H1 (cell line): ENCODE measurements around the gene VEGFD. TPM values are rescaled to one million over a fixed set of nuclear protein-coding genes. Genes with fewer than 3 reads are reported as not detected.

Experiments
- CTCF ChIA-PET: fragments of 300-600 bp; sonication (Branson Sonifier 250); formaldehyde crosslinking; loops from one replicate; lab custom pipeline; 2021; ENCODE audit not compliant: partially characterized antibody; lab: Charles Lee
- POLR2A ChIA-PET: fragments of 300-600 bp; sonication (Branson Sonifier 250); formaldehyde crosslinking; loops from one replicate; lab custom pipeline; 2021; ENCODE audit warnings: inconsistent platforms; ENCODE audit not compliant: partially characterized antibody; lab: Charles Lee
- DNase-seq, 2 experiments: peaks; one replicate each; pipeline versions ENCODE4 v3.0.0 to v3.0.0-alpha.2; 2010 to 2022; ENCODE audit warnings: low spot score in 2 of 2, low read depth in 1 of 2, mixed read lengths in 1 of 2
- FAIRE-seq: peaks from 2 replicates; lab custom pipeline; 2011; peaks lifted over from hg19 to GRCh38; lab: Jason Lieb, UNC
- H2AFZ ChIP-seq: 2 replicates; pipeline ENCODE4 v1.8.1; 2012; ENCODE audit warnings: low read length, inconsistent platforms
- H2AK5ac ChIP-seq: 2 replicates; pipeline ENCODE4 v1.6.1; 2013; ENCODE audit warnings: low read depth, low read length
- H2BK120ac ChIP-seq: replicated peaks from 2 replicates; pipeline ENCODE3; 2013; ENCODE audit warnings: low read depth, low read length, inconsistent platforms
- H2BK12ac ChIP-seq: 2 replicates; pipeline ENCODE4 v1.6.1; 2013; ENCODE audit warnings: low read depth, low read length
- H2BK15ac ChIP-seq: 2 replicates; pipeline ENCODE4 v1.6.1; 2013; ENCODE audit warnings: low read length
- H2BK20ac ChIP-seq: 2 replicates; pipeline ENCODE4 v1.6.1; 2013; ENCODE audit warnings: low read length
- H2BK5ac ChIP-seq: 2 replicates; pipeline ENCODE4 v1.6.1; 2013; ENCODE audit warnings: low read depth, low read length
- H3K14ac ChIP-seq: 2 replicates; pipeline ENCODE4 v1.6.1; 2013; ENCODE audit warnings: inconsistent platforms; ENCODE audit not compliant: insufficient read length
- H3K18ac ChIP-seq: 2 replicates; pipeline ENCODE4 v1.6.1; 2013; ENCODE audit warnings: low read length; ENCODE audit errors: extremely low read depth
- H3K23ac ChIP-seq: 2 replicates; pipeline ENCODE4 v1.6.1; 2013; ENCODE audit warnings: inconsistent platforms; ENCODE audit not compliant: insufficient read length
- H3K23me2 ChIP-seq: 2 replicates; pipeline ENCODE4 v1.6.1; 2013; ENCODE audit warnings: low read depth, low read length
- H3K27ac ChIP-seq: 2 replicates; pipeline ENCODE4 v1.6.1; 2011; ENCODE audit warnings: low read depth, low read length, inconsistent platforms
- H3K27me3 ChIP-seq, 4 experiments: replicated peaks in 1 of 4; 1 replicate in 1 of 4; 2 replicates in 3 of 4; pipeline versions ENCODE4 v1.6.1 to v1.8.1; 2011 to 2013; ENCODE audit warnings: low read length in 3 of 4, mild to moderate bottlenecking in 3 of 4, inconsistent platforms in 2 of 4, mixed read lengths in 2 of 4, moderate library complexity in 1 of 4; ENCODE audit not compliant: control insufficient read depth in 3 of 4, insufficient read depth in 3 of 4; ENCODE audit errors: extremely low read depth in 1 of 4
- H3K36me3 ChIP-seq, 4 experiments: 2 replicates each; pipeline versions ENCODE4 v1.6.1 to v1.8.1; 2011 to 2013; ENCODE audit warnings: mild to moderate bottlenecking in 4 of 4, low read length in 3 of 4, moderate library complexity in 2 of 4, control low read depth in 1 of 4, inconsistent platforms in 1 of 4; ENCODE audit not compliant: insufficient read depth in 4 of 4, control insufficient read depth in 2 of 4
- H3K4ac ChIP-seq: replicated peaks from 2 replicates; pipeline ENCODE3; 2013; ENCODE audit warnings: low read length, low read depth, mixed read lengths, inconsistent platforms; ENCODE audit not compliant: insufficient read length
- H3K4me1 ChIP-seq, 4 experiments: replicated peaks in 1 of 4; 1 replicate in 1 of 4; 2 replicates in 3 of 4; pipeline versions ENCODE4 v1.6.1 to v1.8.1; 2011 to 2013; ENCODE audit warnings: low read length in 3 of 4, inconsistent platforms in 2 of 4, mixed read lengths in 1 of 4; ENCODE audit not compliant: insufficient read depth in 4 of 4, control insufficient read depth in 3 of 4
- H3K4me2 ChIP-seq, 2 experiments: 2 replicates each; pipeline versions ENCODE4 v1.6.1 to v1.8.1; 2011 to 2013; ENCODE audit warnings: low read depth in 2 of 2, low read length in 2 of 2, control low read depth in 1 of 2, inconsistent platforms in 1 of 2, mild to moderate bottlenecking in 1 of 2; ENCODE audit not compliant: insufficient read depth in 1 of 2
- H3K4me3 ChIP-seq, 4 experiments: fragments of 200-600, 300-600 bp in 1 of 4; sonication (generic), shearing (Covaris generic), sonication (Bioruptor Twin) in 1 of 4; 2 replicates each; pipeline versions ENCODE4 v1.5.1 to v1.8.1; 2011 to 2016; ENCODE audit warnings: low read length in 4 of 4, low read depth in 3 of 4, control low read depth in 2 of 4, inconsistent platforms in 2 of 4, mild to moderate bottlenecking in 2 of 4, mixed read lengths in 1 of 4, moderate library complexity in 1 of 4; ENCODE audit not compliant: insufficient read depth in 2 of 4; ENCODE audit errors: extremely low read depth in 1 of 4
- H3K56ac ChIP-seq: replicated peaks from 2 replicates; pipeline ENCODE3; 2013; ENCODE audit warnings: low read depth, mild to moderate bottlenecking, mixed read lengths, low read length, inconsistent platforms; ENCODE audit not compliant: insufficient read length
- H3K79me1 ChIP-seq: 2 replicates; pipeline ENCODE4 v1.6.1; 2013; ENCODE audit warnings: low read depth, low read length, control low read depth
- H3K79me2 ChIP-seq, 2 experiments: 2 replicates each; pipeline versions ENCODE4 v1.6.1 to v1.8.1; 2012 to 2013; ENCODE audit warnings: low read length in 2 of 2, mild to moderate bottlenecking in 2 of 2, inconsistent platforms in 1 of 2; ENCODE audit not compliant: insufficient read depth in 2 of 2, control insufficient read depth in 1 of 2
- H3K9ac ChIP-seq, 4 experiments: replicated peaks in 1 of 4; 1 replicate in 1 of 4; 2 replicates in 3 of 4; pipeline versions ENCODE4 v1.6.1 to v1.8.1; 2011 to 2013; ENCODE audit warnings: low read depth in 3 of 4, low read length in 3 of 4, control low read depth in 2 of 4, mild to moderate bottlenecking in 2 of 4, moderate library complexity in 2 of 4, inconsistent platforms in 1 of 4; ENCODE audit errors: extremely low read depth in 1 of 4
- H3K9me3 ChIP-seq, 2 experiments: 2 replicates each; pipeline versions ENCODE4 v1.6.1 to v1.8.1; 2012 to 2013; ENCODE audit warnings: mild to moderate bottlenecking in 2 of 2, moderate library complexity in 2 of 2, control low read depth in 1 of 2, inconsistent platforms in 1 of 2, low read depth in 1 of 2, low read length in 1 of 2, mixed read lengths in 1 of 2; ENCODE audit not compliant: insufficient read depth in 2 of 2
- H4K20me1 ChIP-seq, 2 experiments: replicated peaks in 1 of 2; 2 replicates each; pipeline versions ENCODE3 to v1.8.1; 2011 to 2013; ENCODE audit warnings: inconsistent platforms in 2 of 2, low read length in 2 of 2, mild to moderate bottlenecking in 1 of 2; ENCODE audit not compliant: insufficient read depth in 2 of 2, control insufficient read depth in 1 of 2
- H4K5ac ChIP-seq: 2 replicates; pipeline ENCODE4 v1.6.1; 2013; ENCODE audit warnings: low read length, low read depth, mixed read lengths, inconsistent platforms; ENCODE audit not compliant: insufficient read length
- H4K8ac ChIP-seq: 2 replicates; pipeline ENCODE4 v1.8.0; 2013; ENCODE audit warnings: mild to moderate bottlenecking, moderate library complexity, low read length, inconsistent platforms; ENCODE audit not compliant: insufficient read depth; ENCODE audit errors: extremely low read depth
- H4K91ac ChIP-seq: replicated peaks from 2 replicates; pipeline ENCODE3; 2013; ENCODE audit warnings: low read length, mixed read lengths, inconsistent platforms; ENCODE audit not compliant: insufficient read length
- GABPA ChIP-seq: IDR thresholded peaks from 2 replicates; pipeline ENCODE4 v1.6.1; 2011; ENCODE audit warnings: mild to moderate bottlenecking, low read length, moderate library complexity, borderline replicate concordance; ENCODE audit not compliant: insufficient read depth
- KDM5A ChIP-seq: fragments of 200-600 bp; IDR thresholded peaks from 2 replicates; pipeline ENCODE4 v1.7.1; 2012; ENCODE audit warnings: mild to moderate bottlenecking, low read length, inconsistent platforms, mixed read lengths
- POLR2AphosphoS5 ChIP-seq: IDR thresholded peaks from 2 replicates; pipeline ENCODE4 v1.6.1; 2011; ENCODE audit warnings: low read depth, low read length
- RAD21 ChIP-seq, 2 experiments: IDR thresholded peaks in 1 of 2; conservative IDR thresholded peaks in 1 of 2; 2 replicates each; pipeline ENCODE4 v1.6.1; 2011; ENCODE audit warnings: low read depth in 2 of 2, low read length in 2 of 2, improper control_type of control experiment in 1 of 2, inconsistent platforms in 1 of 2, mild to moderate bottlenecking in 1 of 2, moderate library complexity in 1 of 2
- SP4 ChIP-seq: IDR thresholded peaks from 2 replicates; pipeline ENCODE4 v1.6.1; 2012; ENCODE audit warnings: low read length, inconsistent platforms
- SRF ChIP-seq: IDR thresholded peaks from 2 replicates; pipeline ENCODE4 v1.6.1; 2011; ENCODE audit warnings: mild to moderate bottlenecking, low read depth, low read length, moderate library complexity
- WGBS, 2 experiments: shearing (Covaris generic) in 1 of 2; methylation state at CpG; one replicate each; pipeline versions ENCODE4 v1.1.6 to v1.1.7; 2013 to 2015; ENCODE audit warnings: low lambda C conversion rate in 2 of 2, mixed read lengths in 2 of 2, inconsistent platforms in 1 of 2, low coverage in 1 of 2, missing lambda C conversion rate in 1 of 2; ENCODE audit not compliant: insufficient replicate concordance in 2 of 2, insufficient coverage in 1 of 2, insufficient read length in 1 of 2; ENCODE audit errors: extremely low coverage in 1 of 2, missing lambda C conversion rate in 1 of 2; 5-methylcytosine and 5-hydroxymethylcytosine counted together
- polyA plus RNA-seq, 7 experiments: library from polyadenylated mRNA; depleted of rRNA in 3 of 7; stranded (reverse) in 5 of 7; unstranded in 2 of 7; fragments of >200 nt in 5 of 7; fragments of 200-250 nt in 2 of 7; gene quantifications; 1 replicate in 5 of 7; 2 replicates in 1 of 7; 4 replicates in 1 of 7; pipeline versions ENCODE4 v1.2.1 to v1.2.3, GENCODE V29; 2011 to 2013; ENCODE audit warnings: missing spikeins in 2 of 7, mixed read lengths in 2 of 7
- total RNA-seq: library from RNA; stranded (reverse); fragmentation: NEBNext Ultra II Directional; extraction: Animal tissue kit (Norgen Biotek cat#: 25700); gene quantifications from 2 replicates; pipeline ENCODE4 v1.2.1, GENCODE V29; 2021
- TF ChIP-seq, protein P1 (sequence below): IDR thresholded peaks from 2 replicates; pipeline ENCODE4 v1.6.1; 2012; ENCODE audit warnings: inconsistent platforms

VEGFD gene
- total and polyA plus RNA-seq, 2 of the 8 experiments (the other 6 are each of a cell fraction or from before 2014, with no cell fraction given): 0.06 TPM; not detected in 1

GRCh38 chrX:15315509-15315908 lies 68.7 kb downstream of the VEGFD start, which contains the start of gene ASB11:
TSS of gene ASB11 (minus strand) at chrX:15315640. CDS start at chrX:15315605, 35 bp downstream.
- Histone ChIP-seq H3K79me1 (no peaks in the 10 kb centered on the region), H2AFZ (no peak within 1 kb of the TSS), H4K8ac (no peak within 1 kb of the TSS), H3K9me3 (no peaks in the 10 kb centered on the region), H3K4me2 (no peak within 1 kb of the TSS), H3K4me1 (no peaks in the 10 kb centered on the region), H3K23me2 (no peaks in the 10 kb centered on the region), H3K79me2 (no peaks in the 10 kb centered on the region), H2AK5ac (no peak within 1 kb of the TSS), H2BK5ac (no peak within 1 kb of the TSS), H4K91ac (no peak within 1 kb of the TSS), H2BK15ac (no peak within 1 kb of the TSS), H3K27ac (no peak within 1 kb of the TSS), H4K20me1 (no peaks in the 10 kb centered on the region), H3K9ac (no peak within 1 kb of the TSS), H2BK12ac (no peak within 1 kb of the TSS), H3K36me3 (peaks cover 0 to under 1% (median 0%) of the 10 kb centered on the region in 4 experiments; a peak in 2 of 8 replicates), H3K14ac (no peak within 1 kb of the TSS), H3K18ac (no peak within 1 kb of the TSS), H4K5ac (no peak within 1 kb of the TSS), H3K4me3 (no peak within 1 kb of the TSS), H2BK120ac (no peak within 1 kb of the TSS), H3K56ac (no peak within 1 kb of the TSS), H3K23ac (no peak within 1 kb of the TSS), H3K4ac (no peak within 1 kb of the TSS), H3K27me3 (no peaks in the 10 kb centered on the region), H2BK20ac (no peak within 1 kb of the TSS)
- FAIRE-seq: no peak
- no peak for TF ChIP-seq SRF
- no peak for TF ChIP-seq RAD21 (IDR thresholded peaks at IDR 0.05 in 1 of 2, conservative IDR thresholded peaks at IDR 0.05 in 1 of 2; ENCODE audit: low read depth in 2 of 2, low read length in 2 of 2)
- TF ChIP-seq POLR2AphosphoS5: no peak
- TF ChIP-seq SP4: no peak
- TF ChIP-seq KDM5A: no peak
- no peak for TF ChIP-seq GABPA
- TF ChIP-seq, protein P1, sequence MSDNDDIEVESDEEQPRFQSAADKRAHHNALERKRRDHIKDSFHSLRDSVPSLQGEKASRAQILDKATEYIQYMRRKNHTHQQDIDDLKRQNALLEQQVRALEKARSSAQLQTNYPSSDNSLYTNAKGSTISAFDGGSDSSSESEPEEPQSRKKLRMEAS: no peak
- CTCF ChIA-PET: no interaction called here
- DNase-seq: no peak
- POLR2A ChIA-PET: no interaction called here
- 94% methylated on average over 3 of the region's 3 CpGs; no CpG with 5 or more reads in 1 of the 2 experiments for WGBS, 2 experiments
